GM21786 (cell line): ENCODE measurements around the gene FAM98B.

Experiments used
- ATAC-seq: cut with Tn5 transposase; IDR thresholded peaks from one replicate; pipeline ENCODE4 v1.9.1; 2021; ENCODE audit not compliant: unreplicated experiment

FAM98B gene

GRCh38 chr15:38535491-38536200 is 81.7 kb downstream of the FAM98B start:
- no peak for ATAC-seq

- ATAC-seq = no peak
Observed at GRCh38 chr15:38536201-38536676, 82.3 kb downstream of the FAM98B start.
